DND-41 (cell line): Measurements from ENCODE around the gene TCF21.

Experiments
- EZH2 ChIP-seq: IDR thresholded peaks from 3 replicates; pipeline ENCODE4 v1.6.1; 2012; ENCODE audit warnings: borderline replicate concordance, low read depth, mild to moderate bottlenecking, moderate library complexity, low read length, inconsistent platforms; ENCODE audit not compliant: severe bottlenecking
- TF ChIP-seq, protein P1 (sequence below): IDR thresholded peaks from 2 replicates; pipeline ENCODE4 v1.5.1; 2012; ENCODE audit warnings: borderline replicate concordance, low read length, moderate library complexity, mild to moderate bottlenecking; ENCODE audit not compliant: poor library complexity, severe bottlenecking; ENCODE audit errors: extremely low read depth

DNA sequence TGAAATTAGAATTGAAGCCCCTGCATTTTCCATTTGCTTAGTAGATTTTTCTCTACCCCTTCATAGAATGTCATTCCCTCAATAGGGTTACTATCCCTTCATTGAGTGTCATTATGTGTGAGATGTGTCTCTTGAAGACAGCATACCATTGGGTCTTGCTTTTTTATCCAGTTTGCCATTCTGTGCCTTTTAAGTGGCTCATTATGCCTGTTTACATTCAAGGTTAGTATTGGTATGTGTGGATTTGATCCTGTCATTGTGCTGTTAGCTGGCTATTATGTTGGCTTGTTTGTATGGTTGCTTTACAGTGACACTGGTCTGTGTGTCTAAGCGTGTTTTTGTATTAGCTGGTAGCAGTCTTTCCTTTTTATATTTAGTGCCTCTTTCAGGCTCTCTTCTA lies 25.7 kb upstream of the TCF21 start:
- no peak for TF ChIP-seq EZH2
- TF ChIP-seq, protein P1, sequence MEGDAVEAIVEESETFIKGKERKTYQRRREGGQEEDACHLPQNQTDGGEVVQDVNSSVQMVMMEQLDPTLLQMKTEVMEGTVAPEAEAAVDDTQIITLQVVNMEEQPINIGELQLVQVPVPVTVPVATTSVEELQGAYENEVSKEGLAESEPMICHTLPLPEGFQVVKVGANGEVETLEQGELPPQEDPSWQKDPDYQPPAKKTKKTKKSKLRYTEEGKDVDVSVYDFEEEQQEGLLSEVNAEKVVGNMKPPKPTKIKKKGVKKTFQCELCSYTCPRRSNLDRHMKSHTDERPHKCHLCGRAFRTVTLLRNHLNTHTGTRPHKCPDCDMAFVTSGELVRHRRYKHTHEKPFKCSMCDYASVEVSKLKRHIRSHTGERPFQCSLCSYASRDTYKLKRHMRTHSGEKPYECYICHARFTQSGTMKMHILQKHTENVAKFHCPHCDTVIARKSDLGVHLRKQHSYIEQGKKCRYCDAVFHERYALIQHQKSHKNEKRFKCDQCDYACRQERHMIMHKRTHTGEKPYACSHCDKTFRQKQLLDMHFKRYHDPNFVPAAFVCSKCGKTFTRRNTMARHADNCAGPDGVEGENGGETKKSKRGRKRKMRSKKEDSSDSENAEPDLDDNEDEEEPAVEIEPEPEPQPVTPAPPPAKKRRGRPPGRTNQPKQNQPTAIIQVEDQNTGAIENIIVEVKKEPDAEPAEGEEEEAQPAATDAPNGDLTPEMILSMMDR, result no peak
